SHP77 (cell line): ENCODE results near the gene NFIB.

ENCODE experiments used
- DNase-seq, 2 experiments: peaks; one replicate each; lab custom pipeline; 2025; lab: John Stamatoyannopoulos, UW

Gene NFIB

DNA sequence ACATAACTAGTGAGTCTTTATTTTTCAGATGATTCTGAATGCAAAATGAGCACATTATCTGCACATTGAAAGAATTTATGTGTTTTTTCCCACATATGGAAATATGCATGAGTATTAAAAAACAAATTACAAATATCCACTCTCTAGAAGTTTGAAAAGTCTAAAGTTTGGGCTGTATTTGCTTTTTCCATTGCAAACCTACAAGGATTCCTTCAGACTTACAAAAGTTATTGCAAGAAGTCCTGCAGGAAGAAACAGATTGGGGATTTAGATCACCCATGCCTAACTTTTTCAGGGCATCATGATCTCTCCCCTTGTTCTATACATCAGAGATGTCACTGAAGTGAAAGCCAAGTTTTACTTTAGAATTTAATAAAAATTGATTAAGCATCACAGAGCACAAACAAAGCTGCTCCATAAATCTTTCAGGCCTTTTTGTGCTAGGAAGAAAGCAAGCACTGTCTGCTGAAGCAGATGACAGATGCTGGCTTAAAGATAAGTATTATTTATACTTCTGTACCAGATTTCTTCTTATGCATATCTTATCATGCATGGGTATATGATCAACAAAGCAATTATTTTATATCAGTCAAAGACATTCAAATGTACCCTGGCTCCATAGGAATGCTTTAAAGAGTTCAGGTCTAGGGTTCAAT, 71.7 kb downstream of the NFIB start:
- DNase-seq = no peak

DNA sequence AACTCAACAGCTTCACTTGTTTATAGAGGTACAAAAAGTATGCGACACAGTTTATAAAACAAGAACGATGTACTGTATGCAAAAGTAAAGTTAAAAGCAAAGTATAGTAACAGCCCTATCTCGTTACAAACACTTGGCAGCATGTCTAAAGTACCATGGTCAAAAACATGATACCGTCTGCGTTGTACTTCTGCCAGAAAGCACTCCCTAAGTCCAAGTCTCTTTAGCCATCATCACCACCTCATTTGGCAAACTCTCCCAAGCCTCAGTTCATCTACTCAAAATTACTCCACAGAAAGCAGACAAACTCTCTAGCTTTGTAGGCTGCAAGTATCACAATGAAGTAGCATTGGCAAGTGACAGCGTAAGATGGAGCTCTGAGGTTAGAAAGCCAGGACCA, 73.4 kb downstream of the NFIB start:
- DNase-seq = no peak

DNA sequence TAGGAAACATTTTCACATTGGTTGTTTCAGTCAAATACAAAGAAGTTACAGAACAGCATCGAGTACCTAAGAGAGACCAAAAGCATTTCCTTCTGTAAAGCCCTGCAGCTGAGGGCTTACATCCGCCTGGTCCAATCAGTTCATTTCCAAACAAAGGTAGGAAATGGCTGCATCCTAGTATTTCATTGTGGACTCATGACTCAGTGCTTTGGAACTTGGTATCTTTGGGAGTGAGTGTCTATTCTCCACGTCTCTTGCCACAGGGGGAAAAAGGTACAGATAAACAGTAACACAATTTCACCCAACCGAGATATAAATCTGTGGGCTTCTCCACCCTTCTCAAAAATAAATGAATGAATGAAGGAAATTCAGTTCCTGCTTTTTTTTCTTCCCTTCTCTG, 75.4 kb downstream of the NFIB start:
- no peak for DNase-seq

DNA sequence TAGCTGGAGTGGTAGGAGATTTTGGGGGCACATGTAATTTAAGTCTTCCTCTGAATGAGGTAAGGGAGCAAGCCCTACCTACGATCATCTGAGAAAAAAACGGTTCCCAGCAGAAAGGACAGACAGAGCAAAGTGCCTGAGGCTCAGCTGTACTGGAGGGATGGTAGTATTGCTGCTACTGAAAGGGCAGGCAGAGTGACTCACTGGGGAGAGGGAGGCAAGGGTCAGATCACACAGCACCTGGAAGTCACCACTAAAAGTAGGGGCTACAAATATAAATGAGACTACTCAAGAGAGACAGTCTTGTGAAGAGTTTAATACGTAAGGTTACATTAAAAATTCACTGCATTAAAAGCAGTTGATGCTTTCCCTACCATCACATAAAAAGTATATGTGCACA, 75.9 kb downstream of the NFIB start:
- DNase-seq = no peak

- DNase-seq = no peak
Observed at GRCh38 chr9:14236591-14236990, 77.3 kb downstream of the NFIB start.

- DNase-seq = no peak
Observed at GRCh38 chr9:14232111-14232510, 81.8 kb downstream of the NFIB start.

DNA sequence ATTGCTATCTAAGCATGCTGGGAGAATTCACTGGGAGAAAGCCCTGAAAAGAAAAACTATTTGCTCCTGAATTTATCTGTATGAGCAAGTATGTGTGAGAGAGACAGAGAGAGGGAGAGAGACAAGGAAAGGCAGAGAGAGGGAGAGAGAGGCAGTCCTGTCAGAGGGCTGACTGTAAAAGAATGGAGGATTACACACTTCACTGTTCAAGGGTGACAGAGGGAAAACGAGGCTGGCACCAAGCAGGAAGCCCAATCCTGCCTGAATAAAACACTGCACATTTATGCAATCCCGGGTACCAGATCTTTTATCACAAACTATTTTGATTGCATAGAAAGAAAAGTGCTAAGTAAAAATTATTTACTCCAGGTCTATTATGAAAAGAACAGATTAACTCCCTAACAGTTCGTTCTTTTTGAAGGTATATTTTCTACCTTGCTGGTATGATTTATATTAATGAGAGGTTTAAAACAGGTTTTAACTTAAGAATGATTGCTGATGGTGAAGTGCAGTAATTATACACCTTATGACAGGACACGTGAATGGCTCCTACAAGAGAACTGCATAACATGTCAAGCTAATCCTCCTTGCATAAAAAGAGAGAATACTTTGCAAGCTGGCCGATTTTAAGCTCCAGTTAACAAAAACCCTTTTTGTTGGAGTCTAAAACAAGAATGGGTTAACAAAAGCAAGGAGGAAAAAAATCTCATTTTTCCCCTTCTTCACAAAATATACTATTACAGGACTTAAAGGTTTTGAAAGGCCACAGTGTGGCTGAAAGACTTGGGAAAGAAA, 82.5 kb downstream of the NFIB start:
- no peak for DNase-seq

- no peak for DNase-seq
Observed at GRCh38 chr9:14228602-14229001, 85.3 kb downstream of the NFIB start.

DNA sequence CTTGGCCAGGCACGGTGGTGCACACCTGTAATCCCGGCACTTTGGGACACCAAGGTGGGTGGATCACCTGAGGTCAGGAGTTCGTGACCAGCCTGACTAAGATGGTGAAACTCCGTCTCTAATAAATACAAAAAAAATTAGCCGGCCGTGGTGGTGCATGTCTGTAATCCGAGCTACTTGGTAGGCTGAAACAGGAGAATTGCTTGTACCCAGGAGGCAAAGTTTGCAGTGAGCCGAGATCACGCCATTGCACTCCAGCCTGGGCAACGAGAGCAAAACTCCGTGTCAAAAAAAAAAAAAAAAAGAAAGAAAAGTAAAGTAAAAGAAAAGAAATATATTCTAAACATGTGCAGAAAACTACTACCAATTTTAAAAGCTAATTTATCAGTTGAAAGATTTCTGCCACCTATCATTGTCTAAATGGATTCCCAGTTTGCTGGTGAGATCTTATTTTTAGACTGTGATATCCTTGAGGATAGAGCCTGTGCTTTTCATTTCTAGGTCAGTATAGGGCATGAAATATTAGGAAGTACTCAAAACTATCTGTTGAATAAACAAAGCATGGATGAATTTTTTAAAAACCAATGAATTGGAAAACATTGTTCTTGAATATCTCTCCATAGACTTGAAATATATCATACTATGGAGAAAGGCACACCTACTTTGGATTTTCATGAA, 86.9 kb downstream of the NFIB start:
- DNase-seq = no peak

DNA sequence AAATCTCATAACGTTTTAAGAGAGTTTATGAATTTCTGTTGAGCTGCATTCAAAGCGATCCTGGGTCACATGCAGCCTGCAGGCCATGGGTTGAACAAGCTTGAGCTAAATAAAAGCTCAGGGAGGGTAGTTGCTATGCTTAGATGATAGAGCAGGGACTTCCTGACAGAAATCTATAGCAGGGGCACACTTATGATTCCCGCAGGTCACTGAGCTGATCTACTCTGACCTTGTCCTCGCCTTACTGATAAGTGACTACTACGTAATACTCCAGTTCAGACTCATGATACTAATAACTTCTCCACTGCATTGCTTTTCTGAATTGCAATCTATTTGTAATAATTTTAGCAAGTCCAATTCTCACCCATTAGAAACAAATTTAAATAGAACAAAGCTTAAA, 90.9 kb downstream of the NFIB start:
- no peak for DNase-seq

DNA sequence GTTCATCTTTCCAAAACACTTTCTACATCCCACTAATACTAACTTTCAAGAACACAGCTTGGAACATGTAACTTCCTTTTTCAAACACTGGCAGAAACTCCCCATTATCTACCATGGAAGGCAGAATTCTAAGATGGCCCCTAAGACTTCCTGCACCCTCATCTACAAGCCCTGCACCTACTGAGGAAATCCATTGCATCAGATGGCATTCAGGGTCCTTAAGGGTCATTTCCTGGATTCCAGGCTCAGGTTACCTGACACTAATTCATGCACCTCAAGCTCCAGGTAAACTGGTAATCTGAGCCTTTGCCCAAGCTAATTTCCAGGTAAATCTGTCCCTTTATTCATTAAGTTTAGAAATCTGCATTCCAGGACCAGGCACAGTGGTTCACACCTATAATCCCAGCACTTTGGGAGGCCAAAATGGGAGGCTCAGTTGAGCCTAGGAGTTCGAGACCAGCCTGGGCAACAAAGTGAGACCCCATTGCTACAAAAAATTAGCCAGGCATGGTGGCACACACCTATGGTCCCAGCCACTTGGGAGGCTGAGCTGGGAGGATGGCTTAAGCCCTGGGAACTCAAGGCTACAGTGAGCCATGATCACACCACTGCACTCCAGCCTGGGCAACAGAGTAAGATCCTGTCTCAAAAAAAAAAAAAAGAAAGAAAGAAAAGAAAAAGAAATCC, 91.6 kb downstream of the NFIB start:
- DNase-seq = no peak

DNA sequence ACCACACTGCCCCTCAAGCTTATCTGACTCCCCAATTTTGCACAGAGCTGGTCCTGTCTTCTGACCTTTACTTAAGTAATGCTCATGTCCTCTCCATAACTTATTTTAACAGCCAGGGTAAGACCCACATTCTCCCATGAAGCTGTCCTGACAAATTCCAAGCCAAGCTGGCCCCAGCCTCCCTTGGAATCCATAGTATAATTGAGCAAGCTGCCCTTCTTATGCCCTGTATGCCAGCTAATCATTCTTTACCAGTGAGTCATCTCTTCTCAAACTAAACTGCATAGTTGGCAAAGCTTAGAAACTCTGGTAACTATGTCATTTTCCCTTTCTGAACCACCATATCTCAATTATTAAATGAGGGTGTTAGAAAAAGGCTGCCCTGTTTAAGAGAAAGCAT, 92.4 kb downstream of the NFIB start:
- DNase-seq = no peak

DNA sequence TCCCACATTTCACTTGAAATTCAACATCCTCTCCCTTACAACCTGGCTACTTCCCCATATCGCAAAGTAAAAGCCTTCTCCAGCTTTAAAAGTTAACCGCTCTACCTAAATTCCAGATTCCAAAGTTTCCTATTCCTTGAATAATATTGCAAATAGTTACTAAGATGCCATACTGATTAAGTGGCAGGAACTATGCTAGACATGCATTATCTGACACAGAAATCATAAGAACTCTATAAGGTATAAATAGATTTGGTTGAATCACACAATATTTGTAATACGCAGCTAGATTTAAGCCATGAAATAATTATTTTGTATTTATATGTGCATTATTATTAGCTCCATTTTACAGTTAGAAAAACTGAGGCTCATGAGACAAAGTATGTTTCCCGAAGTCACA, 92.8 kb downstream of the NFIB start:
- DNase-seq = no peak

DNA sequence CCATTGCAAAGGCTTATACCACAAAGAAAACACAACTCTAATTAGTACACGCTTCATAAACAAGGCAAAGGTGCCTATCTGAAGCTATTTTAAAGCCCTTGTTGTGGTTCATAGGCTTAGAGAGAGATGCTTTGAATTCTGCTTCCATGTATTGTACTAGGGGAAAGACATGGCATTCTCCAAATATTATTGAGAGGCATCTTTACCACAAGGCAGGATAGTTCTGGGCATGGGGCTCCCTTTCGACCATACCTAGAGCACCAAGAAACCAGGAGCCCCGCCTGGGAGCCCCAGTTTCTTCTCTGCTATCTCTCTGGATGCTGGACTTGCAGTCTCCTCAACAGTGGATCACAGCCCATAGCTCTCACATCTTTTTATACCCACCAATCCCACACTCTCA, 93.7 kb downstream of the NFIB start:
- no peak for DNase-seq

GRCh38 chr9:14219850-14220249, 94.1 kb downstream of the NFIB start:
- DNase-seq = no peak

GRCh38 chr9:14218253-14218652, 95.7 kb downstream of the NFIB start:
- no peak for DNase-seq

- DNase-seq = no peak
Observed at GRCh38 chr9:14216612-14217194, 97.2 kb downstream of the NFIB start.

GRCh38 chr9:14215614-14216013, 98.3 kb downstream of the NFIB start:
- no peak for DNase-seq

- DNase-seq = no peak
Observed at GRCh38 chr9:14214693-14215092, 99.2 kb downstream of the NFIB start.

DNA sequence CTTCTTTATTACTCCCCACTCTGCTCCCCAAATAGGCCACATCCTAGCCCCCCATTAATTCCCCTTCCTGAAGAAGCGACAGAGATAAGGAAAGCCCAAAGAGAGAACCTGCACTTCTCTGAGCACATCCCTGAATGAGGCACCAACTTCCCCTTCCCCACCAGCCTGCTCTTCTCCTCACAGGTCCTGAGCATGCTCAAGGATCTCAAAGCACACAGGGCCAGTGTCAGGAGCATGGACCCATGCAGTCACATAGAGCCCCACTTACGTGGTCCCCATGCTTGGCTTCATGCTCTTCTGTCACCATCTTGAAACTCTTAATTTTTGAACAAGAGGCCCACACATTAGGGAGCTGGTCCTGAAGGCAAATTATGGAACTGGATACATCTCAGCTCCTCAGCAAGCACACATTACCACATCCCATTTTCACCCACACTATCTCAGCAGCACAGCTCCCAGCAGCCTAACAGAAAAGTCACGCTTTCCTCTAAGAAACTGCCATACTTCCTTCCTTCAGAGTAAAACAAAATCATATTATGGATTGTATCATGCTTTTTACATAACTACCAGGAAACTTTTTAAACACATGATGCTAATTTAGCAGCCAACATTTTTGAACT, 99.8 kb downstream of the NFIB start:
- DNase-seq = no peak

DNA sequence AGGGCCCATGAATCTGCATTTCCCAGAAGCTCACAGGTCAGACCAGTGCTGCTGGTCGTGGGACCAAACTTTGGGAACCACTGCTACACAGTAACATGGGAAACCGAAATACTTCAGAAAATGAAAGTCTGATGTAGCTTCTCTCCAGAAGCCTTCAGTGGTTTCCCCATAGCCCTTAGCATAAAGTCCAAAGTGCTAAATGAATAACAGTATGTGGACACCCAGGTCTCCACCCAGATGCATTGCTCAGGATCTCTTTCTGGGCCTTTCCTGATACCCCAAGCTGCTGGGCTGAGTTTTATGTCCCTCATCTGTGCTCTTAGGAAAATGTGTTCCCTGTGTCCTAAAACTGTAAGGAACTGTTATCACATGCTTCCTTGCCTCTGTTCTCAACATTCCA, 100.4 kb downstream of the NFIB start:
- DNase-seq = no peak
